Measurements from ENCODE around the gene ZNF415. TPM values are rescaled to one million over a fixed set of nuclear protein-coding genes. Genes with fewer than 3 reads are reported as not detected.

ZNF415 gene
- total and polyA plus RNA-seq, 3 experiments from 2014 or later, result 0.22 to 1.4 (median 0.66) TPM

DNA sequence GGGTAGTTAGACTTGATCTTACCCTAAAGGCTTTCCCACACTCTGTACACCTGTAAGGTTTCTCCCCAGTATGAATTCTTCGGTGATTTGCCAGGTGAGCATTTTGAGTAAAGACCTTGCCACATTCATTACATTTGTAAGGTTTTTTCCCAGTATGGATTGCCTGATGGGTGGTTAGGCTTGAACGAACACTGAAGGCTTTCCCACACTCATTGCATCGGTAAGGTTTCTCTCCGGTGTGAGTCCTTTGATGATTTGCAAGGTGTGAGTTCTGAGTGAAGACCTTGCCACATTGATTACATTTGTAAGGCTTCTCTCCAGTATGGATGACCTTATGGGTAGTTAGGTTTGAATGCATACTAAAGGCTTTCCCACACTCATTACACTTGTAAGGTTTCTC lies 64.5 kb downstream of the ZNF415 start:
- Mint-ChIP-seq H3K4me1 (no peaks in the 10 kb centered on the region), H3K4me3 (no peak overlapping the region), H3K27me3 (no peaks in the 10 kb centered on the region), H3K36me3 (peaks cover 23 to 60% (median 58%) of the 10 kb centered on the region in 3 donors), H3K9me3 (peaks cover 46 to 95% (median 86%) of the 10 kb centered on the region in 5 donors), H3K27ac (no peak overlapping the region)
- ChIA-PET POLR2A (no interaction called here), CTCF (no interaction called here)
- H3K27me3 ChIP-seq (ENCODE audit: insufficient read depth, low read length, poor library complexity, severe bottlenecking), result no peaks in the 10 kb centered on the region
- no peak overlapping the region for H3K27ac ChIP-seq (ENCODE audit: low read depth, low read length)
- DNase-seq, result no peak
- peaks cover 33% of the 10 kb centered on the region for H3K36me3 ChIP-seq (ENCODE audit: insufficient read depth, low read length)
- H3K9me3 ChIP-seq (ENCODE audit: low read length), result peaks cover 47% of the 10 kb centered on the region
- no peak overlapping the region for H3K4me3 ChIP-seq (ENCODE audit: low read length)
- no peaks in the 10 kb centered on the region for H3K4me1 ChIP-seq (ENCODE audit: insufficient read depth, low read length)

DNA sequence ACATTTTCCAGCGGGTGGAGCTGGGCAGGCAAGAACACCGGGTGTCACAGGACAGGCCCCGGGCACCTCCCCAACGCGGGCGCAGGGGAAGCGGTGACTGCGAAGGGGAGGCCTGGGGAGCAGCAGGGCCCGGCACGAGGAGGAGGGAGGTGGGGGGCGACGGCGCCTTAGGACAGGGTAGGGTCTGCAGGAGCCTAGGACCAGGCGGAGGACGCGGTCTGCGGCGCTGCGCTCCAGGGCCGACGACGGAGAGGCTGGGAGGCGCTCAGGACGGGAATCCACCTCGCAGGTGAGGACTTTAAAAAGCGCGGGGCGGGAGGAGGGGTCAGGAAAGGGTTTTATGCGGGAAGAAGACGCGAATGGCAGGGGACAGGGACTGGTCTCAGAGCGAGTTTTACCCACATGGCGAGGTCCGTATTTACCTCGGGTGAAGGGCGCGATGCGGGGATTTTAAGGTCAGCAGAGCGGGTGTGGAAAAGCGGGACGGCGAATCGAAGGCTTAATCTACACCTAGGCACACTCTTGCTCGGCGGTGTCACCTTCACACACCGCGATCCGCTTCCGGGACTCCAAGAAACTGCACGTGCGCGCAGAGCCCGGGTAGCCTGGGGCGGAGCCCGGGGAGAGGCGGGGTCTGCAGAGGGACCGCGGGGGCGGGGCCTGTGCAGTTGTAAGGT lies 74.7 kb downstream of the ZNF415 start:
- Mint-ChIP-seq H3K36me3 (peaks cover 0 to 17% (median 7%) of the 10 kb centered on the region in 3 donors), H3K4me3 (no peak overlapping the region), H3K9me3 (peaks cover 23 to 83% (median 80%) of the 10 kb centered on the region in 5 donors), H3K4me1 (peaks cover 0 to 2% (median 0%) of the 10 kb centered on the region in 3 donors), H3K27me3 (peaks cover 0 to 13% of the 10 kb centered on the region in 2 donors), H3K27ac (no peak overlapping the region)
- CTCF ChIA-PET, result no interaction called here
- POLR2A ChIA-PET, result no interaction called here
- no peak for DNase-seq
- Histone ChIP-seq H3K4me3 (ENCODE audit: low read length) (no peak overlapping the region), H3K27me3 (ENCODE audit: insufficient read depth, low read length, poor library complexity, severe bottlenecking) (no peaks in the 10 kb centered on the region), H3K36me3 (ENCODE audit: insufficient read depth, low read length) (no peaks in the 10 kb centered on the region), H3K4me1 (ENCODE audit: insufficient read depth, low read length) (no peaks in the 10 kb centered on the region), H3K9me3 (ENCODE audit: low read length) (peaks cover 34% of the 10 kb centered on the region), H3K27ac (ENCODE audit: low read depth, low read length) (no peak overlapping the region)

Other genes with a start within 250 kb of the ZNF415 start
- 1 to 10 TPM; 6.8 to 9.9 TPM for gene ZNF320, start 235.3 kb downstream of the ZNF415 start, total RNA-seq
- 7.8 TPM for gene ZNF320, start 235.3 kb downstream of the ZNF415 start, polyA plus RNA-seq
- 1 to 10 TPM; 3.9 to 4.4 TPM for gene ZNF888, start 209.5 kb downstream of the ZNF415 start, total RNA-seq
- gene ZNF888, start 209.5 kb downstream of the ZNF415 start, polyA plus RNA-seq, result 2.5 TPM
- 10 to 100 TPM; 10.6 to 11.0 TPM for gene ZNF816, start 170.0 kb downstream of the ZNF415 start, total RNA-seq
- 17.1 TPM for gene ZNF816, start 170.0 kb downstream of the ZNF415 start, polyA plus RNA-seq
- gene ERVV-1, start 119.0 kb downstream of the ZNF415 start, total RNA-seq, result not detected
- gene ERVV-1, start 119.0 kb downstream of the ZNF415 start, polyA plus RNA-seq, result not detected
- gene ERVV-2, start 88.2 kb downstream of the ZNF415 start, total RNA-seq, result not detected
- not detected for gene ERVV-2, start 88.2 kb downstream of the ZNF415 start, polyA plus RNA-seq
- gene ZNF160, start 29.5 kb downstream of the ZNF415 start, total RNA-seq, result 10 to 100 TPM; 20.9 to 22.3 TPM
- gene ZNF160, start 29.5 kb downstream of the ZNF415 start, polyA plus RNA-seq, result 23.8 TPM
- gene ZNF347, start 26.1 kb upstream of the ZNF415 start, total RNA-seq, result 1 to 10 TPM; 8.0 to 9.5 TPM
- 7.7 TPM for gene ZNF347, start 26.1 kb upstream of the ZNF415 start, polyA plus RNA-seq
- gene ZNF665, start 60.4 kb upstream of the ZNF415 start, total RNA-seq, result 1 to 10 TPM; 5.0 to 5.6 TPM
- gene ZNF665, start 60.4 kb upstream of the ZNF415 start, polyA plus RNA-seq, result 8.7 TPM
- 1 to 10 TPM; 7.1 to 7.8 TPM for gene ZNF677, start 122.0 kb upstream of the ZNF415 start, total RNA-seq
- gene ZNF677, start 122.0 kb upstream of the ZNF415 start, polyA plus RNA-seq, result 21.2 TPM
- gene VN1R2, start 125.4 kb upstream of the ZNF415 start, total RNA-seq, result not detected
- gene VN1R2, start 125.4 kb upstream of the ZNF415 start, polyA plus RNA-seq, result not detected
- gene VN1R4, start 134.8 kb upstream of the ZNF415 start, total RNA-seq, result not detected
- gene VN1R4, start 134.8 kb upstream of the ZNF415 start, polyA plus RNA-seq, result not detected
- gene ZNF845, start 200.8 kb upstream of the ZNF415 start, total RNA-seq, result 1 to 10 TPM; 5.8 to 6.3 TPM
- 11.5 TPM for gene ZNF845, start 200.8 kb upstream of the ZNF415 start, polyA plus RNA-seq
- gene ZNF525, start 232.8 kb upstream of the ZNF415 start, total RNA-seq, result 10 to 100 TPM; 17.8 to 18.7 TPM
- gene ZNF525, start 232.8 kb upstream of the ZNF415 start, polyA plus RNA-seq, result 9.9 TPM